HG02884 (cell line): ENCODE results near the gene COL28A1.

ENCODE experiments used
- ATAC-seq: cut with Tn5 transposase; IDR thresholded peaks from one replicate; pipeline ENCODE4 v1.9.1; 2021; ENCODE audit warnings: mild to moderate bottlenecking, moderate library complexity; ENCODE audit not compliant: unreplicated experiment

Gene COL28A1

DNA sequence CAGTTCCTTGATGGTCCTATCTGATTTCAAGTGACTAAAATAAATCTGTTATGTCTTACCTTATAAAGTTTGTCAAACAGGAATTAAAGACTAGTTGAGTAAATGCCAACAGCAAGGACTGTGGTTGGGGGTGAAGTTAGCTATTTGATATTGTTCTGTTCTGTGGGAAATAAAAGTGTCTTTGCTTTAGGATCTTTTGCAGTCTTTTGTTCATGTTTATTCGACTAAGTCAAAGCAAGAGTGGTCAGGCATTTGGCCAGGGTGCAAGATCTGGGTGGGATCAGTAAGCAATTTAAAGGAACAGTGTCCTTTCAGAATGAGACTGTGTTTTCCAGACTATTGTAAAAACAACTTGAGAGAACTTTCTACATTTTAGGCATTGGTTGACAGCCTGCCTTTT is at the start of gene COL28A1:
COL28A1 (minus strand) TSS at position 183 of the 400 bp plus-strand sequence. CDS start 2,998 bp downstream, outside the sequence.
- ATAC-seq = no peak

DNA sequence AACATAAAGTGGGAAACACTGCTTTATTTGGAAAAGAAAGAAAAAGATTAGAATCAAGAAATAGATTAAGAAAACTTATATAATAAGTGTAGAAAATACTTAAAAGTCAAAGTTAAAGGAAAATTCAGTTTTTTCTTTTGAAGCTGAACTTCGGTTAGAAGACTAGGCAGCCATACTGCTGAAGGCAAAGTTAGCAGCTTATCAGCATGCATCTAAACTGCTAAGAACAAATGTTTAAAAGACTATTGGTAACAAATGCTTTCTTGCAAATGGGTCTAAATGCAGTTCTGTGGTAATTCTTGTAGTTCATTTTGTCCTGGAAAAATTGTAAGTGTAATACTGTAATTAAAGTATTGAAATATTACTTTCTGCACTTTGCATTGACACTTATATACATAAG is 49.0 kb upstream of the COL28A1 start:
- ATAC-seq = no peak

DNA sequence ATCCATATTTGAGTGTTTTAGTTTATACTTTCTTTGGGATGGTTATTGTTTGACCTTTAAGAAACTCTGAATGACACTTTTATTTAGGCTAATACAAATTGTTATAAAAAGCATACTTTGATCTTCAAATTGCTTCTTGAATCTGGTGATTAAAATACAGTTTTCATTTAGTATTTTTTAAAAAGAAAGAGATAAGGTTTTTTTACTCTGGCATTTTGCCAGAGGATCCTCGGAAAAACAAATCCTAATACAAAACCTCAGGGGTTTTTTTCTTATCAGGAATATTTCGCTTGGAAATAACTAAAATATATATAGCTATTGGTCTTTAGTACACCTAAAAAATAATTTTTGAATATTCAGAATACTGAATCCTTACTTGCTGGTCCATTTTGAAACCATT is 48.1 kb upstream of the COL28A1 start:
- ATAC-seq = no peak

DNA sequence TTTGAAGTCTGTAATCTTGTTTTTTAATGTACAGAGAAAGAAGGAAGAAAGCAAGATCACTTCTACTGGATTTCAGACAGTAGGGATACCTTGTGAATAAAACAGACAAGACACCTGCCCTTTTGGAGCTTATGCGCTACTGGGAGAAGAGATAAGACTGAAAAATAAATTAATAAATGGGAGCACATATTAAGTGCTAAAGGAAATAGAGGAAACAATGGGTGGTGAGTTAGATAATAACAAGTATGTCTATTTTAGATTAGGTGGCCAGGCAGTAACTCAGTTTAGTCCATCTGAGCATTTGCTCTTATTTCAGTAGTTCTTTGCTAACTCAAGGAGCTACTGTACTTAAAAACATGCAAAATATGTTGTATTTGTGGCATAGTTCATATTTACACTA is 46.9 kb upstream of the COL28A1 start:
- no peak for ATAC-seq

DNA sequence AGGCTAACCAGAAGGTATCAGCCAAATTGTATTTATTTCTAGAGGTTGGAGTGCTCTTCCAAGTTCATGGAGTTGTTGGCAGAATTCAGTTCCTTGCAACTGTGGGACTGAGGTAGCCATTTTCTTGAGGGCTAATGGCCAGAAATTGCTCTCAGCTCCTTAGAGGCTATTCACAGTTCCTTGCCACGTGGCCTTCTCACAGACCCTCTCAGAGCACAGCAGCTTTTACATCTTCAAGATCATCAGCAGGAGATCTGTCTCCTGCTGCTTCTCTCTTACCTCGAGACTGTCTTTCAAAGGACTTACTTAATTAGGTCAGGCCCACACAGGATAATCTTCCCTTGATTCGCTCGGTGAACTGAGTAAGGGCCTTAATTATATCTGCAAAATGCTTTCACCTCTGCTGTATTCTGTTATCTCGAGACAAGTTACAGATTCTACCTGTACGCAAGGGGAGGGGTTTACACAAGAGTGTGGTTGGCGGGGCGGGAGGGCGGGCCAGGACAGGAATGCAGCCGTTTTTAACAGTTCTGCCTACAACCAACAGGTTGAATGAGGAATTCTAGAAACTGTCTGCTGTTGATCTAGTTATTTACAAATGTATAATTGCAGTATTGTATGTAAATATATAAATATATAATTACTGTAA is 46.0 kb upstream of the COL28A1 start:
- no peak for ATAC-seq

DNA sequence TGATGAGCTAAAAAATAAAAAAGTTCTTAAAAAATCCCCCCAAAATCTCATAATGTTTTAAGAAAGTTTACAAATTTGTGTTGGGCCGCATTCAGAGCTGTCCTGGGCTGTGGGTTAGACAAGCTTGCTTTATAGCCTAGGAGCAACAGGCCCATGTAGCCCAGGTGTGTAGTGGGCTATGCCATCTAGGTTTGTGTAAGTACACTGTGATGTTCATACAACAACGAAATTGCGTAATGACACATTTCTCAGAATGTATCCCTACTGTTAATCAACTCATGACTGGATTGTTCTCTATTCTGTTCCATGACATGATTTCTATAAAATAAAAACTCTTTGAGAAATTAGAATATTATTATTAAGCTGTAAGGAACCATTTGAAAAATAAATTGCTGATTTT is 44.0 kb upstream of the COL28A1 start:
- no peak for ATAC-seq

DNA sequence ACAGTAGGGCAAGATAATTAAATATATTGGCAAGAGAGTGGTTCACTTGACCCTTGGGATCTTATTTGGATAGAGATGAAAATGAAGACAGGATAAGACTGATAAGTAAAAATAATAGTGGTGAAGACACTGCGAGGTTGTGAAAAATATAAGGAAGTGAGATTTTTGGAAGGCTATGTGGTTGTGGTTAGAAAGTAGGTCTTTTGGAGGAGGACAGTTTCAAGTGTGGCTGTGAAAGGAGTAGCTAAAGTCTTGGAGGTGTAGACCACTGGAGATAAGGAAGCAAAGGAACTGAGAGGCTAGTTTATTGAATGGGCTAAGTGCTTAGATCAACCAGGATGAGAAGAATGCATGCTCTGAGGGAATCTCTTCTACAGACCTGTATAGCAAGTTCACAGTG is 42.2 kb upstream of the COL28A1 start:
- ATAC-seq = peak; percentile 88

DNA sequence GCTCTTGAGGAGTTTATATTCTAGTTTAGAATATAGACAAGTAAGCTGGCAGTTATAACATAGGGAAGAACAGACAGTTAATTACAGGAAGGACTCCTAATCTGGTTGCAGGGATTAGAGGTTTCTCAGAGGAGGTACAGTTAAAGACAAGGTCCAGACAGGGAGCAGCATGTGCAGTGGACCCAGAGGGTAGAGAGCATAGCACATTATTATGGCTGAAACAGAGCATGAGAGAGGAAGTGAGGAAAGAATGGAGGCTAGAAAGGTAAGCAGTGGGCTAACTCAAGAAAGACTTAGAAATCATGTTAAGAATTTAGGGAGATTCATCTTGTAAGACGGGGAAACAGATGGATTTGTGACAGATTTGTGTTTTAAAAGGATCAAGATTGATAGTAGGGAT is 40.7 kb upstream of the COL28A1 start:
- ATAC-seq = no peak

DNA sequence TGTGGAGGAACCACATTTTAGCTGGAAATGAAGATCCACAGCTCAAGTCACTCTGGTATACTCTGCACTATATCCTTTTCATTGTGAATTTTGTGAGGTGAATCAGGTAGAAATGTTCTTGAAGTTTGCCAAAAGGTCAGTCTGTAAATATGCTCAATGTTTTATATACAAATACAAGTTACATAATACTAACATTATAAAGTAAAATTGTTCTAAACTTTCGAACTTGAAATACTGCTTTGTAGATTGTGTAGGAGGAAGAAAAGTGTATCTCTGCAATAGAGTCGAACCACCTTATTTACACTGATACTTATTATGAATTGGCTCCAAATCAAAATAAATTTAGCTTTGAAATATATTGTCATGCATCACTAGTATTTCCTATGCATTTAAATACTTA is 38.0 kb upstream of the COL28A1 start:
- no peak for ATAC-seq

DNA sequence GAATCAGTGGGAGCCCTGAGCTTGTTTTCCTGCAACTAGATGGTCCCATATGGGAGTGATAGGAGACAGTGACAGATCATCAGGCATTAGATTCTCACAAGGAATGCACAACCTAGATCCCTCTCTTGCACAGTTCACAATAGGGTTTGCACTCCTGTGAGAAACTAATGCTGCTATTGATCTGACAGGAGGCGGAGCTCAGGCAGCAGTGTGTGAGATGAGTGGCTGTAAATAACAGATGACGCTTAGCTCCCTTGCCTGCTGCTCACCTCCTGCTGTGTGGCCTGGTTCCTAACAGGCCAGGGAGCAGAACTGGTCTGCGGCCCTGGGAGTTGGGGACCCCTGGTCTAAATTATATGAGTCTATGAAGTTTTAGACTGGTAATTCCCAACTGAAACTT is 34.9 kb upstream of the COL28A1 start:
- no peak for ATAC-seq

DNA sequence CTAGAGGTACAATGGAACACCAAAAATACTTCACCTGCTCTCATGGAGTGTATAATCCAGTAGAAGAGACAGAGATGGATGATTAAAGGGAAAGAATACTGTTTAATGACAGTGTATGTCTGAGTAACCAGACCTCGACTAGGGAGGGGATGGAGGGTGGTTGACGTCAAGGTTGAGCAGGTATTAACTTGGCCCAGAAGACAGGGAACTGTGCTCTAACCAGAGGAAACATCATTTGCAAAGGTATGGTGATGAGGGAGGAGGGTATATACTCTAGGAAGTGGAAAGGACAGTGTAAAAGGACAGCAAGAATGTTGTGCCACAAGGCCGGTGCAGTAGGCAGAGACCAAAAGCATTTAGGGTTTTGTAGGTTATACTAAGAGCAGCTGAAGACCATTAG is 33.9 kb upstream of the COL28A1 start:
- ATAC-seq = no peak

DNA sequence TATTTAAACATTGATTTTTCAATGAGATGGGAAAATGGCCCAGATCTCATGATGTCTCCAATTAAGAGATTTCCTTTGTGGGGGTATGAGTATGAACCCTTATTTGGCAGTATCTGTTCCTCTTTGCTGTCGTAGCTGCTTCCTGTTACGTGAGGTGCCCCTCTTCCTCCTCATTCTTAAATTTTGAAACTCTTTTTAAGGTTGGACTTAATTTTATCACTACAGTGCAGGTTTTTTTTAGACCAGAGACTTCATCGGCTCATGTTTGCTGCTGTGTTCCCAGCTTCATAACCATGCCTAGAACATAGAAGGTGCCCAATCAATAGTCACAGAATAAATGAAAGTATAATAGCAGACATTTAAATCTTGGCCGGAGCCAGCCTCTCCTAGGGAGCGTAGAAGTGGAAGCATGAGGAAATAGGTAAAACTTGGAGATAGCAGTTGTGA is 33.4 kb upstream of the COL28A1 start:
- ATAC-seq = peak; percentile 36

DNA sequence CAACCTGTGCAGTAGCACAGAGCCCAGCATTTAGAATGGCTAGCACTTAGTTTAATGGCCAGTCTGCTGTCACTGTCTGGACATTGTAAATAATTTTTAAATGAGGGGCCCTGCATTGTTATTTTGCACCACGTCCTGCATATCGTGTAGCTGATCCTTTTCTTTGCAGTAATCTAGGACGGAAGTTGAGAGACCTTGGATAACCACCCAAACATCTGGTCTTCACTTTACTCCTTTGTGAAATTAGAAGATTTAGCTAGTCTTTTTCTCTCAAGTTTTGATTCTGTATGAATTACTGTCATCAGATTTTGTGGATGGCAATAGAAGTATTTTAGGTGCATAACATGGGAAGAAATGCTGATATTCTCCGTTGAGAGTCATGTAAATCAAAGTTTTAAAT is 32.9 kb upstream of the COL28A1 start:
- no peak for ATAC-seq

DNA sequence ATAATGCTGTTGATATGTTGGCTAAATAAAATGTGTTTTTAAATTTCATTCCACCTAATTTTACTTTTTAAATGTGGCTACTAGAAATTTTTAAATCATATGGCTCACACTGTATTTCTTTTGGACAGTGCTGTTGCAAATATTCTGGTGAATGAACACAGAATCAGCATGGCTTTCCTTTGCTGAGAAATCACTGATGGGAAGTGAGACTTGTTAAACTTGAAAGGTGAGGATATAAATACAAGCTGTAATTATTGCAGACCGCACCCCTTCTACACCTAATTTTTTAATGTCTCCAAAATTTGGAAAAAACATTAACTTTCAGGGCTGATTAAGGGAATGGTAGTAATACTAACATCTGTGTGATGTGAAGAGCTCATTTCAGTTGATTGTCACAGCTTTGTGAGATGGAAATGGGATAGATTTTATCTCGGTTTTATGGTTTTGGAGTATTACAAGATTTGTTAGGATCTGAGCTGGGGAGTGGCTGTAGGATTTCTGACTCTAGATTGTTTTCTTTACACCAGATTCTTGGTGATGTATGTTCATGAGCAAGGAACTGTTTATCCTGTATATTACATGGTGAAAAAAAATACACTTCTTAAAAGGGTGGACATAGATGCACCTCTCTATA is 32.3 kb upstream of the COL28A1 start:
- no peak for ATAC-seq

DNA sequence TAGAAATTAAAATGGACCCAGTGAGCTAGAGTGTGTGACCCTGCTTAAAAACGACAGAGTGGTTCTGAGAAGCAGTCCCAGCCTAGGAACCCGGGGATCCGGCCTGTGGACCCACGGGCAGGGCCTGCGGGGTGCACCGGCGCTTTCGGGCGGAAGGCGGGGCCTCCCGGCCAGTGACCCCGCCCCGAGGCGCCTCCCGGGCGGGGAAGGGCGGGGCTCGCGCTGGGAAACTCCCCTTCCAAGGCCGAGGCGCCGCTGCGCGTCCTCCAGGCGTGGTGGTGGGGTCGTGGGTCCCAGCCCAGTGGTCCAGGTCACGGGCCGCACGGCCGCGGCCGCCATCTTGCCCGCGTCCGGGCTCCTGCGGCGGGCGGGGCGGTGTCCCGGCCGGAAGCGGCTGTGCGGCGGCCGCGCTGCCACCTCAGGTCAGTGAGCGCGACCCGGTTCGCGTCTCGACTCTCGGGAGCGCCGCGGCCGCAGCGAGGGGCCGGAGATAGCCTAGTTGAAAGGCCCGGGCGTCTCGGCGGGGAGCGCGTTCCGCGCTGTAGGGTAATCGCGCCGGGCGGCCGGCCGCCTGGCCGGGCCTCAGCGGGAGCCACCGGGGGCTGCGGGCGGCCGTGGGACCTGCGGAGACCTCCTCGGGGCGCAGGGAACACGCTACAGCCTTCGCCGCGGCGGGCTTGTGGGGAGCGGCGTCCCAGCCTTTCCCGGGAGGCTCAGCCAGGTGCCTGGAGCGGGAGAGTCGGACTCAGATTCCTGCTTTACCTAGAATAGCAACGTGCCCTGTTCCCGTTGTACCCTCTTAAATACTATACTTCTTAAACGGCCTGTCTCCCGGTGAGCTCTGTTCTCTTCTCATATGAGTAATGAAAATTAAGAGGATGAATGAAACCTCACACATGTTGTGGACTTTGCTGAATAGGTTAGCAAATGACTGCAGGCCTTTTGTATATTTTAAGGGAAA is 31.3 kb upstream of the COL28A1 start, which contains the start of gene MIOS:
MIOS (plus strand) TSS at position 234 of the 961 bp plus-strand sequence. CDS start 5,592 bp downstream, outside the sequence.
- peak; percentile 59 for ATAC-seq

DNA sequence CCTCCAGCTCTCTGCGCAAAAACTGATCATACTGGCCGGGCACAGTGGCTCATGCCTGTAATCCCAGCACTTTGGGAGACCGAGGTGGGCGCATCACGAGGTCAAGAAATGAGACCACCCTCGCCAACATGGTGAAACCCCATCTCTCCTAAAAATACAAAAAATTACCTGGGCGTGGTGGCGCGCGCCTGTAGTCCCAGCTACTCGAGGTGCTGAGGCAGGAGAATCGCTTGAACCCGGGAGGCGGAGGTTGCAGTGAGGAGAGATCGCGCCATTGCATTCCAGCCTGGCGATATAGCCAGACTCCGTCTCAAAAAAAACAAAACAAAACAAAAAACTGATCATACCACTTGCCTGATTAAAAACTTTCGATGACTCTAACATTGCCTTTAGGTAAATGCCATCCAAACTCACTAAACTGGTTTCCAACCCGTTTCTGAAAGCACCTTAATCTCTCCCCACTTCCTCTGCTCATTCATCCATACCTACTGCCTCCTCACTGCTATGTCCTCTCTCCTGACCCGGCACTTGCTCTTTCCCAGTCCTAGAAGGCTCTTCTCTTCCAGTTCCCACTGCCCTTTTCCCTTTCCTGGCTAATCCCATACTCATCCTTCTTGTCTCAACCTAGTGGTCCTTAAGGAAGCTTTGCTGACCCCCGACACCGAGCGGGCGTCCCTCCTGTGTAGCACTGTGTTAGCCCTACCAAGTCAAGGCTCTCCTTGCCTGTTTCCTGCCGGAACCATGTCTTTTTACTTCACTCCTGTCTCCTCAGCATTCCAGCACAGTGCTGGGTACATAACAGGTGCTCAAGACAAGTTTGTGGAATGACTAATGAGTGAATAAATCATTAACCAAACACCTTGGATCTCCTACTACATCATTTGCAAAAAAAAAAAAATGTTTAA is 30.3 kb upstream of the COL28A1 start:
- peak; percentile 18 for ATAC-seq

DNA sequence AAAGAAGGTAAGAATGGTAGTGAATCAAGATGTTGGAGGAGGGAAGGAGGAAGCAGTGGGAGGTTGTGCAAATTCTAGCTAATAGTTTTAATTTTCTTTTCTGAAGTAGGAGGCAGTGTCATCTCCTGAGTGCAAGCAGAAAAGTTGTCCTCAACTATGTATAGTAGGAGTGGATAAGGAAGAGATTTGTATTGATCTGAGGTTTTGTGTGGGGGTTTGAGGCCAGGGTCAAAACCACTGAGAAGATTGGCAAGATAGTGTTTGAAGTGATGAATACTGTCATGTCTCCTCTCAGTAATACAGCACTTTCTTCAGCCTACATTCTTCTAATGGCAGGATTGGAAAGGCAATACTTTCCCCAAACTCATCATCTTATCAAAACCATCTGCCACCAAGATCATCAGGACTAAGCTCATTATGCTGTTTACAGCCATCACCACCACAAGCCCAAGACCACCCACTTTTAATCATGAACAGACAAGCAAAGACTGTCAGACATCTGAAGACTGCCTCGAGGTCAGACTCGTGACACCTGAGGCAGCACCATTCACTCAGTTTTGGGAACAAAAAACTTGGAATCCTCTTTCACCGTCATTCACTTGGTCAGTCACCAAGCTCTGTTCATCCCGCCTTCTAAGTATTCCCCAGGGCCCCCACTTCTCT is 29.5 kb upstream of the COL28A1 start:
- ATAC-seq = no peak

DNA sequence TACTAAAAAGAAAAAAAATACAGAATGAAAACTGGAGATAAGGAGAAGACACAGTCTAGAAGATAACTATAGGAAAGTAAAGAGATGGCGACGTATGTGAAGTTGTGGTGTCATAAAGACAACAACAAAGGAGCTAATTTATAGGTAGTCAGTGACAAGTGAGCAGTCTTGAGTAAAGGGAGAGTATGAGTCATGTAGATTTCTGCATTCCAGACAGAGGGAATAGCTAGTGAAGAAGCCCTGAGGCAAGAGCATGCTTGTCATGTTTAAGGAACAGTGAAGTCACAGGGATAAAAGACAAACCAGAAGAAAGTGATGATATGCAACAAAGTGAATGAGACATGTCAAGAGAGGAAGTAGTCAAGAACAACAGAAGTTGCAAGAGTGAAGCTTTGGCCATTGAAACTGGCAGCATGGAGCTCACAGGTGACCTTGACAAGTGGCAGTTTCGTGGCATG is 28.7 kb upstream of the COL28A1 start:
- ATAC-seq = no peak

DNA sequence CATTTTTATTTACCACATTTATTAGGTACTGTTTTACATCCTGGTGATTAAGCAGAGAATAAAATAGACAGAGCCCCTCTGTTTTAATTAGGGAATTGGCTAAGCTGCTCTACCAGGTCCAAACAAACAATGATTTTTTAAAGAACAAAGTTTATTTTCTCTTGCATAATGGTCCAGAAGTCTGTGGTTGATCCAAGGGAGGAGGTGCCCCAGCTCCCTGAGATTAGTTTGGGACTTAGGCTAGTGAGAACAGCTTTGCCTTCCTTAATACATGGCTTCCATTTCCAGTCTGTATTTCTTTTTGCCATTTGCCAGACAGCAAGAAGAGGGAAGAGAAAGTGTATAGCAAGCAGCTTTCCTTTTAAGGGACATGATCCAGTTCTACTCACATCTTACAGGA is 28.1 kb upstream of the COL28A1 start:
- no peak for ATAC-seq

DNA sequence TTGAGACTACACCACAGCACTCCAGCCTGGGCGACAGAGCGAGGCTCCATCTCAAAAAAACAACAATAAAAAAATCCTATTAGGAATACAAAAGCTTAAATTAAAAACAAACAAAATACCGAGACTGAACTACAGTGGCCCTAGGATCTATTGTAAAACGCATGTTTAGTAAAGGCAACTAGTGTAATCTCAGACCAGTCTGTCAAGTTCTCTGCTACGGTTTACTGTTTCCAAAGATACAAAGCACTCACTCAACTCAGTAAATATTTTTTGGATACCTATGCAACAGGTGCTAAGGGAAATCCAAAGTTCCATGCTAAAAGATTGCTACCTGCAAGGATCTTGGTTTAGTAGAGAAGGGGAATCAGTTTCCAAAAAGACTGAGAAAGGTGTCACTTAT is 27.6 kb upstream of the COL28A1 start:
- no peak for ATAC-seq
